Fibroblast of the aortic adventitia (primary cell): Measurements from ENCODE around the gene DLGAP3. TPM values are rescaled to one million over a fixed set of nuclear protein-coding genes. Genes with fewer than 3 reads are reported as not detected.
"Not testable (repeated sequence)": the region's sequence is repeated elsewhere in the genome, so short reads cannot be mapped to it uniquely, and the experiment has no call there.

Experiments used
- DNase-seq: peaks from one replicate; pipeline ENCODE4 v3.0.0-alpha.2; 2010; ENCODE audit warnings: low read depth
- H3K4me3 ChIP-seq: 2 replicates; pipeline ENCODE4 v1.5.1; 2011; ENCODE audit warnings: low read depth, mild to moderate bottlenecking, control low read depth, low read length, moderate library complexity
- CTCF ChIP-seq: IDR thresholded peaks from 2 replicates; pipeline ENCODE4 v1.5.1; 2011; ENCODE audit warnings: mild to moderate bottlenecking, low read length, control low read depth, inconsistent platforms; ENCODE audit not compliant: insufficient read depth
- total RNA-seq: library from RNA; depleted of rRNA; stranded (reverse); fragments of >200 nt; gene quantifications from 2 replicates; pipeline ENCODE4 v1.2.3, GENCODE V29; 2012; ENCODE audit warnings: low replicate concordance

The DLGAP3 gene
- total RNA-seq, 1 donor, result not detected

GRCh38 chr1:34950428-34950827 is 21.0 kb upstream of the DLGAP3 start:
- no peak for TF ChIP-seq CTCF
- no peak overlapping the region for H3K4me3 ChIP-seq
- no peak for DNase-seq

- not testable (repeated sequence) for DNase-seq, H3K4me3 ChIP-seq
Measured at GRCh38 chr1:34948739-34949138, 19.3 kb upstream of the DLGAP3 start.

- not testable (repeated sequence) for H3K4me3 ChIP-seq, DNase-seq
Measured at GRCh38 chr1:34947641-34948314, 18.3 kb upstream of the DLGAP3 start.

- TF ChIP-seq CTCF, result no peak
- DNase-seq, result no peak
- H3K4me3 ChIP-seq, result no peak overlapping the region
Measured at GRCh38 chr1:34946211-34946610, 16.8 kb upstream of the DLGAP3 start.

GRCh38 chr1:34941798-34942197 is 12.3 kb upstream of the DLGAP3 start:
- H3K4me3 ChIP-seq, DNase-seq: not testable (repeated sequence)

- H3K4me3 ChIP-seq, result no peak overlapping the region
- TF ChIP-seq CTCF, result no peak
- DNase-seq, result no peak
Measured at GRCh38 chr1:34930702-34931071, 1.2 kb upstream of the DLGAP3 start.

GRCh38 chr1:34929853-34930701 is 627 bp upstream of the DLGAP3 start:
- H3K4me3 ChIP-seq, result no peak overlapping the region
- TF ChIP-seq CTCF, result no peak
- no peak for DNase-seq

GRCh38 chr1:34928699-34929496 is 552 bp downstream of the DLGAP3 start:
- DNase-seq, result no peak
- H3K4me3 ChIP-seq, result no peak overlapping the region
- TF ChIP-seq CTCF, result no peak
